ENCODE results near the gene SMPX.

Gene SMPX

DNA sequence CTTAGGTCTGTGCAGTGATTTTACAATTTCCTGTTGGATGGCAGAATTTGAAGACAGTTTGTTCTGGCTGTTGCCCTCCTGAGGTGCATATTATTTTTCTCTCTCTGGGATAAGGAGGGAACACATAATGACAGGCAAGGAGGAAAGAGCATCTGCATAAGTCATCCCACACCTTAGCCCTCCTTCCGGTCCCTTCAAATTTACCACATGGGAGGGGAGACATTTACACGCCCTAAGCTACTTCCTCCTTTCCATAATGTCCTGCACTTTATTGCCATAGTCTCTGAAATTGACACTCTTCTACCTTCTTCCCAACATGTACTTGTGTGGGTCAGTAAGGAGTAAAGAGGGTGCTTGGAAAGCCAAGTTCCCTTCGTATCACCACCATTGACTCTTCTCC, 13.9 kb downstream of the SMPX start:
- no peak for DNase-seq (ENCODE audit: low spot score)

DNA sequence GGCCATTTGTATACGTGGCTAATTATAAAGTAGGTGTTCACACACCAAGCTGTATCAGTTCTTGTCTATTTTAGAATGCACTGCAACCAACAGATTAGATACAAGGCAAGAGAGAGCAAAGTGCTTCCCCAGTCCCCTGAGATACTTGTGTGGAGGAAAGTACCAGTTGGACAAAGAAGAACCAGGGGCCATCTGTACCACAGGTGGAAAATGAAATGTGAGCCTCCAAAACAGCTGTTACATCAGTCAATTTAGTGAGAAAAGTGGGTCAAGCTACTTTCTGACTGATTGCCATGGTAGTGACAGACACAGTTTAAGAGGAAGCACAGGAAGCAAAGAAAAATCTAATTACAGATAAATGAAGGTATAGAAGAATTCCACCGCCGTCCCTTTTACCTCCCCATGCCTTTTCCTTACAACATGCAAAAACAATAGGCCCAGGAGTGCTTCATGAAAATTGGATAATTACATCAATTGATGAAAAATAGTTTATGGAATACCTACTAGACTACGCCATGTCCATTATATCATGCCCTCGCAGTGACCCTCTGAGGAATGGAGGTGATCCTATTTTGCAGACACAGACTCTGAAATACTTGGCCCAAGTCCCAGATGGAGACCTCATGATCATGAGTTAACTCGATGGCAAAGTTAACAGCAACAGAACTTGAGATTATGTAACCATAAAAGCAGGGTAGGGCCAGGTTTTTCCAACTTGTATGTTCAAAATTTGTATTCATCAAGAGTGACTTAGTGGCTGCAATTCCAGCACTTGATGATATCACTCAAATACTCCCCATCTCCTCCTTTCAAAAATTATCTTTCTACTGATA, 15.8 kb downstream of the SMPX start:
- no peak for DNase-seq (ENCODE audit: low spot score)

DNA sequence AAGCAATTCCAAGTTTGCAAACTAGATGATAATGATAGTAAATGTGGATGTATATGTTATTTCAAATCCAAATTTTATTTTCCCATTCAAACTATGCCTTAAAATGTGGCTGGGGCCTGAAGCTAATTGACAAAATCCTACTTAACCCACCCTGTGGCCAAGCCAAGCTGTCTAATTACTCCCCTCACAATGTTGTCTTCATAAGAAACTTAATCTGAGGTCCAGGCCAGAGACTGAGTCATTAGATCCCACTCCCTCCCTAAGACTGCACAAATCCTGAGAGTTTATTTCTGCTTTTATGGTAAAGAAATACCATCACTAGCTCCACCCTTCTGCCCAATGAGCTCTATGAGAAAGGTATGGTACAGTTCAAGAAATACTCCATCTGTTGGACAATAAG, 16.6 kb downstream of the SMPX start:
- DNase-seq (ENCODE audit: low spot score), result no peak

DNA sequence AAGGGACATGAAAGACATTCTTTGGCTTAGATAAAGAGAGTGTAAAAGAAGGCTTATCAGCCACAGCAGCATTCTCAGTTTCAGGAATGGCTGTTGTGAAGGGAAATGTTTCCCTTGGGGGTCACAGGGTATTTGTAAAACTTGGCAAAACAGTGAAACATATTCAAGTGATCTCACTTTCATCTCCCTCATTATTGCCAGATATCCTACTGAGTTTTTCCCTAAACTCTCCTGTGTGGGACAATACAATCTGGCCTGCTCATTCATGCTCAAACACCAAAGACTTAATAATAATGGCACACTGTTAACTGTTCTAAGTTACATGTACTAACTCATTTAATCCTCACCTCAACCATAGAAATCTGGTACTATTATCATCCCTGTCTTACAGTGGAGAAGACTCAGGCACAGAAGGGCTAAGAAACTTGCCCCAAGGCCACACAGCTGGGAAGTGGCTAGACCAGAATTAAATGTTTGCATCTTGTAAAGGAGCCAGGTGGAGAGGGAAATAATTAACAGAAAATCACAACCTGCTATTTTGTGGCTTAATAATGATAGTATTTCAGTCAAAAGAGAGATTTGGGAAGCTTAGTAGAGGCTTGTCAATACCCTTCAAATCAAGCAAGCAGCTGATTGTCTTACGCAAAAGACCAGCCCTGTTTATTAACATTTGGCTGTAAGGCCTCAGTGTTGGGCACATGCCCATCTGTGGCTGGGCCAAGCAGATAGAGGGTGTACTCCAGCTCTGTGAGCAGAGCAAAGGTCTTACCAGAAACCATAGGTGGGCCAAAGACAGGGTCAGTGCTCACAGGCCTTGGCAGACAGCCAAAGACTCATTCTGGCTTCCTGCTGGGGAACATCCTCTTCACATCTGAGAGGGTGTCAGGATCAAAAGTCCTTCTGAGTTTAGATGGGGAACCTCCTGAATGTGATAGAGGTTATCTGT, 17.3 kb downstream of the SMPX start:
- DNase-seq (ENCODE audit: low spot score), result no peak

DNA sequence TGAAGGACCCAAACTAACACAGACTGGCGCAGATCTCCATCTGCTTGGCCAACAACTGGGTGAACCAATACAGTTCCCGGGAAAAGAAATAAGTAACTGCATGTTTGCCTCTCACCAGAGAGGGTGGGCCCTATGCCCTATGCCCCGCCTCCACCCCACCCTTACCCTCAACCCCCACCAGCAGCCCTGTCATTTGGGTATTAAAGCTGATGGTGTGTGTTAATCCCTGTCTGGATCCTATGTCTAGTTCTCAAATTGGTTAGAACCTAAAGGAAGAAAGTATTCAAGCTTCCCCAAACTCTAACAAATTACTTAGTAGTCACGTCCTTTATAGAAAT, 19.0 kb downstream of the SMPX start:
- DNase-seq (ENCODE audit: low spot score), result no peak

DNA sequence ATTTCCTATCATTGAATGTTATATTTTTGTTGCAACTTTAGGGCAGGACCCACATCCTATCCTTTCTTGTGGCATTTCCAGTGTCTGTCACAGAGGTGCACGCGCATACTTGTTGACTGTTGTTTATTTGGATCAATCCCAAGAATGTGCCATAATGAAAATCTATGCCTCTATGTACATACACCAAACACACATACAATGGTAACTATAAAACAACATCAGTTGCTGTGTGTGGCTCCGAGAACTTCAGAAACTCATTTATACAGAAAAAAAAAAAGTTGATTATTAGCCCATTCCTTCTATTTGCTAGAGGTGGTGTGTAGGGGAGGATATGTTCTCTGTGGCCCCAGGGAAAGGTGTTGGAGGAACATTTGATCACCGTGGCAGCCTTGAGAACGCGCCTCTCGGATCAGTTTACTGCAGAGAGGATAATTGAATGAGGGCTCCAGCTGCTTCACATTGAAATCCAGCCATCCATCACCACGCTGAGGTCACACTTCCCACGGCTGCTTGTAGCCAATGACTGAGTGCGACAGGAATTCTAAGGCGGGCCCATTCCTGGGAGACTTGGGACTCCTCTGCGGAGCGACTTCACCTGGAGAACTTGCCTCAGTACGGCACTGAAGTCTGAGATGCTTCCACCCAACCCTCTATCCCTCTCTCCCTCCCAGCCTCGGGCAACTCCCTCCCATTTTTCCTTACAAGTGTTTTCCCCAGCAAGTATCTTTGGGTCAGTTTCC, 19.5 kb downstream of the SMPX start:
- no peak for DNase-seq (ENCODE audit: low spot score)

DNA sequence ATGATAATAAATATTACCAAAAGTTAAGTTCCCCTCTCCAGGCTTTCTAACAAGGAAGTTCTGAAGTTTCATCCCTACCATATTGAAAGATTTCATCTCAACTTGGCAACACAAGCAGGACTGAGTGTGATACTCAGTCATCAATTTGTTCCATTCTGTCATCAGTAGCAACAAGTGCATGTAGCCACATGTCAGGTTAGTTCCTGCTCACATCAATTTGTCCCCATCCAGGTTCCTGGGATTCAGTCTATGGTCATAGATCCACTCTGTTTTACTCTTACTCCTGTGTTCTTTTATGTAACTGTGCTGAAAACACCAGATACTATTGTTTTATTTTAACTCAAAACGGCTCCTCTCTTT, 22.2 kb downstream of the SMPX start:
- DNase-seq (ENCODE audit: low spot score), result no peak

DNA sequence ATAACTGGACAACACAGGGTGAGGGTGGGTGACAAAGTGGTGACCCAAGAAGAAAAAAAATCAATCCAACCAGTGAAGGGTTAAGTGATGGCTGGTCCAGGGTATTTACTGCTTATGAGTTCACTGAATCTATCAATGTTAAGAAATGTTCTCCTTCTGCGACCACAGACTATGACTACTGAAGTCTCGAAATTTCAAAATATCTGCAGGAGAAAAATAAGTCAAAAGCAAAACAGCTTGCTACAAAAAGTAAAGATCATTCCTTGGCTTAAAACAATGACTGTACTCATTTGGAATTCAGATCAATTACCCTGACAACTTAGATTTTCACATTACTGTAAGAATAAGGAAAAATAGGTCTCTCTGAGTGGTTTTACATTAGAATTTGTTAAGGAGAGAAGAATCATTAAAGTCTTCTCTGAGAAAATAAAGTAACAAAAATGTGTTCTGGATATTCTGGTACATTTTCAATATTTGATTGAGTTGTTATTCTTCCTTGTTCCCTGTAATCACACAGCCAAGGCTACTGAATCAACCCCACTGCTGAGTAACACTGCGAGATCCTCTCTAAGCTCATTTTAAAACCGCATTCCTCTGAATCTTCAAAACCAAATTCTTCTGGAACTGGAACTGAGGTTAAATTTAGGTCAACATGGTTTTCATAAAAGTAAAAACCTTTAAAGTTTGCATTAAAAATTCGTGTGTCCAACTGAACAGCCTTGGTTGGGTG, 22.7 kb downstream of the SMPX start:
- DNase-seq (ENCODE audit: low spot score), result no peak

DNA sequence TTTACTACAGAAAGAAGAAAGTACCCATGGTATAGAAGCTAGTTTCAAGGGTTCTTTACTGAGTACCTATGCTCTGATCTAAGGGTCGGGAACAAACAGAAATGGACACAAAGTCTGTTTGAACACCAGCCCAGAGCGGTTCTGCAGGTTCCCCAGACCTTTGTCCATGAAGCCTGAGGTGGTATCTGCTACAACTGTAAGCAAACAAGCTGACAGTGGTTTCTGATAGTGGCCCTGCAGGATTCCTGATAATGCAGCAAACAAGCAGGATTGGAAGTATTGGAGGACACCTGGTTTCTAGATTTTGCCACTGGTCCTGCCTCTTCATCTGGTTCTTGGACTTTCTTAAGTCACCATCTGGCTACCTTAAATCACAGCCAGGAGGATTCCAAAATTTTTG, 23.7 kb downstream of the SMPX start:
- no peak for DNase-seq (ENCODE audit: low spot score)

DNA sequence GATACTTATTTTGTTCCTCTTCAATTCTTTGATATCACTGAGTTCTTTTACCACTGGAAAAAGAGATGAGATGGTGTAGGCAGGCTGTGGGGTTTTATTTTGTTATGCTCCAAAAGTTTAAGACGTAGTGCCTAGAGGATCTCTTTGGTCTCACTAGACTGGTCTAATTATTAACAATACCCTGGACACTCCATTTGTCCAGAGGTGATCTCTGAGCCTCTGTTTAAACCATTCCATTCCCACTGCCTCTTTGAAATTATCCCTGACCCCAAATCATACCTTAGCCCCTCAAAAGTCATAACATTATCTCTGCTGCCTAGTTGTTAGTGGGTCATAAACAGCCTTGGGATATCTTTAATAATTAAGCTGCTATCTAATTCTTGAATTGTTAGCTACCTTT, 24.2 kb downstream of the SMPX start:
- no peak for DNase-seq (ENCODE audit: low spot score)

DNA sequence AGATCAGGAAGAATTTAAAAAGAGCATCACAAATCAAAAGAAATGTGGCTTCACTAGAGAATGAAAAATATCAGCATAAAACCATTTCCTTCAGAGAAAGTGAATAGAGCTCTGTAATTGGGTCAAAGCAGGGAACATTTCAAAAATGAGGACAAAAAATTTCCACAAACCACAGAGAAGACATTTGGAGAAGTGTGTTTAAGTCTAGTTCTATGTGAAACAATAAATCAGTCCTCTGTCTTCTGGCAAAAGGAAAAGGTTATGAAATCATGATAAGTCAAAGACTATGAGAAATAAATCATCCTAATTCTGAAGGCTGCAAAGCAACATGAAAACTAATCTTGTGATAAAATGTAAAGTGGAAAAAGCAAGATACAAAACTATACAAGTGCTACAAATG, 27.9 kb downstream of the SMPX start:
- no peak for DNase-seq (ENCODE audit: low spot score)

DNA sequence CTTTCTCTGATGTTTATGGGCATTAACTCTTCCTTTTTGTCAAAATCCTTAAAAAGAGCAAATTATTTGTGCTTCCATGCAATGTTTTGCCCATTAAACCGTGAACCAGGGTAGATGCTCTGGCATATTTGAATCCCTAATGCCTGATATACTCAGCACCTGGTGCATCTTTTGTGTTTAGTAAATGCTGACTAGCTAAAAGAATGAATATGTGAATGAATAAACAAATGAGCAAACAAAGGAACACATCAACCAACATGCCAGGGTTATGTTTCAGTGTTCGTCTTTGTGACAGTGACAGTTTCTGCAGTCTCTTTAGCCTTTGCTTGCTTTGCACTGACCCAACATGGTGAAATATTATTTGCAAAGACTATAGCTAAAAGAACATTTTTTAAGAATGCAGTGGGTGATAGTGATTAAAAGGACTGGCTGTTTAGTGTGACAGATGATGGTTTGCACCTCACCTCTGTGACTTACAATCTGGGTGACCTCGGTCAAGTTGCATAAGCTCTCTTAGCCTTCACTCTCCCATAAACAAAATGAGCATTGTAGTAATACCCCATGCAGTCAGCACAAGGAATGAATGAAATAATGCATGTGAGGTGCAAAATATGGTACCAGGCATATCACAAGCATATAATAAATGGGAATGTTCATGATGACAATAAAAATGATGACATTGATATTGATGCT, 29.5 kb downstream of the SMPX start:
- DNase-seq (ENCODE audit: low spot score), result no peak

DNA sequence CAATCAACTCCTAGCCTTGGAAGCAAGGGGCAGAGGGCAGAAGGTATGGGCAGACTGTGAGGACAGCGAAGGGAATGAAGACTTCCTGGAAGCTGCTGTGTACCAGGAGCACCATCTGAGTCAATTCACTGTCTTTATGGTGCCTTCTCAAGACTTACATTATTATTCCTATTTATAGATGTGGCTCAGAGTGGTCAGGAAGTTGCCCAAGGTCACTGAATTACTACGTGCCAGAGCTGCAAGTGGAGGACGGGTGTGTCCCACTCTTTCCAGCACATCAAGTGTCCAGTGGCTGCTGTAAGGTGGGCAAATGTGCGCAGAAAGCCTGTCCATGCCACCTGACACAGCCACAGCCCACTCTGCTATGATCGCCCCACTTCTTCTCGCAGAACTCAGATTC, 32.0 kb downstream of the SMPX start:
- no peak for DNase-seq (ENCODE audit: low spot score)

DNA sequence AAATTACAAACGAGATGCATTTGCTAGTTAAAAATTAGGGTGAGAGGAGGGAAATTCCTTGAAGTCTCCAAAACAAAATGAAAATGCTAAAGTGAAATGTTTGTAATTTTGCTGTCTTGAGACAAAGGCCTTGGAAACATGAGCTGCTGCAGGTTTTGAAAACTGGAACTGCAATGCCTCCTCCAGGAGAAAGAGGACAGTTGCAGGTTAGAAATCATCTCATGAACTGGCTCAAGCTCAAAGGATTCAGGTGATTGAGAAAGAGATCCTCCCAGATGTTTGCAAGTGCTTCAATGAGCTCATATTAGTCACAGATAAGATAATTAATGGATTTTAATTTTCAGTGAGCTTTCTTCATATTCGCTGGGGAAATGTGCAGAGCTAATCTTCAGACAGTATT, 32.4 kb downstream of the SMPX start:
- DNase-seq (ENCODE audit: low spot score), result no peak

DNA sequence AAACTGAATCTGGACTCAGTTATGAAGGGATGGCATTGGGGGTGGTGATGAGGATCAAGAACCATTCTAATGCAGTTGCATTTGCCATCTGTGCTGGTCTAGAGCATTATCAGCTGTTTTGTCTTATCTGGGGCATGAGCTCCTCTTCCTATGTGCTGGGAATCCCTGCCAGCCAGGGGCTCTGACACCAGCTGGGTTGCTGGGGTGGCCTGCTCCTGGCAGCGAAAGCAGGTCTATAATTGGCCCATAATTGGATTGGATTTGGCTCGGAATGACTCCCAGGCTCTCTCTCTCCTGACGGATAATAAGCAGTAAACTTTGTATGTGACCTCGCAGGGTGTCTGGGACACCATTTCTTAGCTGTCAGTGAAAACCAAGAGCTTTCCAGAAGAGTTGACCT, 34.1 kb downstream of the SMPX start:
- no peak for DNase-seq (ENCODE audit: low spot score)

DNA sequence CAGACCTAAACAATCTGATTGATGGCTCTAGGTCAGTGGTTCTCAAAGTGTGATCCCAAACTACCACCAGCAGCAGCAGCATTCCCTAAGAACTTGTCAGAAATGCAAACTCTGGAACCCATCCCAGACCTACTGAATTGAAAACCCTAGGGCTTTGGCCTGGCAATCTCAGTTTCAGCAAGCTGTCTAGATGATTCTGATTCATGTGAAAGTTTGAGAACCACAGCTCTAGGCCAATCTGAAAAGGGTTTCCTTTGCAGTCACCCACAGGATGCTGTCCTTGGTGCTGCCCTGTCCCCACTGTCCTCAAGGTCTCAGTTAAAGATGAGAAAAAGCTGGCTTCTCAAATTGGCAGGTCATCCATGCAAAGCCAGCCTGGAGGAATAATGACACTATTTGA, 34.8 kb downstream of the SMPX start:
- no peak for DNase-seq (ENCODE audit: low spot score)

DNA sequence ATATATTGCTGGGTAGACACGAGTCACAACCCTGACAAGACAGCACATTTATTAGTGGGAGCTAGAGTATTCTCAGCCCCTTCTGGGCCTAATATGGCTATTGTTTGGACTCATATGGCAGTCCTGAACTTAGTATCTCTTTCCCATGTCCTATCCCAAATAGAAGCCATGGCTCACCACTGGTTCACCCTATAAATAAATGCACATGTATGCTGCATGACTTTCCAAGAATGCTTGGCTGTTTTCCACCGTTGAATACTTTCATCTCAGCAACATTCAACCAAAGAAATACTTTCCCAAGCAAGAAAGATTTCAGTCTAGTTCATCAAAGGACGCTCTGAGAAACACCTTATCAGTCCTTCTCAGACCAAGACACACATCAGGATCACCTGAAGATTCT, 36.7 kb downstream of the SMPX start:
- DNase-seq (ENCODE audit: low spot score), result no peak

DNA sequence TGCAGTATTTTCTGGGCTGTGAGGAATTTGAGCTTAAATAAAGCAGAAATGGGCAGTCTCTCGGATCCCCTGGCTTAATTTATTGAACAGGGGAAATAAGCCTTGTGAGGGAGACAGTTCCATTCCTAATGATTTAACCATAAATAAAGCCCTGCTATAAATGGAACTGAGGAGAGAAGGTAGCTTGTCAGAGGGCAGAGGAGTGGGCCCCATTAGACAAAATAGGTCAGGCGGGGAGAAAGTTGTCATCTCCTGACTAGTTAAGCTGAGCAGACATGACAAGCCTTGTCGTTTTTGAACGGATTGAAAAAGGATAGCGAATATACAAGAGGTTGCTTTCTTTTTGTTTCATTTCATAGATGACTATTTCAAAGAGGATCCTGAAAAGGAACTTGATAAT, 39.3 kb downstream of the SMPX start:
- DNase-seq (ENCODE audit: low spot score), result no peak

DNA sequence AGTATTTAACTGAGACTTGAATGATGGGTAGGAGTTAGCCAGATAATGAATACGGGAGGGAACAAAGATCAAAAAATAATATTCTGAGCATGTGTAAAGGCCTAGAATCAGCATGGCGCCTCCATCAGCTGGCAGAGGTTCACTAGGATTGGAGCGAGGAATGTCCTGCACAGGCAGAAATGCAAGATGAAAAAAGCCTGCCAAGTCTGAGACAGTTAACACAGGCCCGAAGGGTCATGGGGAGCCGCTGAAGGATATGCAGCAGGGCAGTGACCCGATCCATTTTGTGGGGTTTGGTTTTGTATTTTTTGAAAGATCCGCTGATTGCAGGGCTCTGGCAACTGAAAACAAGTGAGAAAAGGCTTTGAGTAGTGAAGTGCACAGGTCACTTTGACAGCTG, 40.1 kb downstream of the SMPX start:
- no peak for DNase-seq (ENCODE audit: low spot score)

DNA sequence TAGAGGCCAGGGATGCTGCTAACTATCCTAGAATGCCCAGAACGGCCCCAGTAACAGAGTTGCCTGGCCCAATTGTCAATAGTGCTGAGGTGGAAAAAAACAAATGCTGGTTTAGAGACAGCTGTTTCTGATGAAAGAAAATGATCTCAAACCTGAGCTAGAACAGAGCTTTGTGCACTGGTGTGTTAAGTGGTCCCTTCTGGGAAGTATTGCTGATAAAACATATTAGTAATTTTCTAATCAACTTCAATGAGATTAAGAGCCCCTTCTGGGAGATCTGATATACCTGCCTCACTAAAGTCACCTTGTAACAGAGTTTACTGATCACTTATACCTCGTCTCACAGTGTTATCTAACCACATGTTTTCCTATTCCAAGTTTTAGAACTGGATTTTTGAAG, 42.1 kb downstream of the SMPX start:
- no peak for DNase-seq (ENCODE audit: low spot score)

DNA sequence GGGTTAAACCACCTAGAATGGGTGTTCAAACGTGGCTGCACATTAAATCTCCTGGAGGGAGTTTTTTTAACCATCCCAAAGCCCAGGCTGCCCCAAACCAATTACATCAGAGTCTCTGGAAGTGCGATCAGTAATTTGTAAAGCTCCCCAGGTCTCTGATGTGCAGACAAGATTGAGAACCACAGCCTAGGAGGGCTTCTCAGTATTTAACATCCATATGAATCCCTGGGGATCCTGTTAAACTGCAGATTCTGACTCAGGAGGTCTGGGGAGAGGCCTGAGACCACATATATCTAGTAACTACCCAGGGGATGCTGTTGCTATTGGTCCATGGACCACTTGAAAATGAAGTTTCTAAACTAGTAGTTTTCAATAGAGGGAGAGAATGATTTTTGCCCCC, 42.6 kb downstream of the SMPX start:
- no peak for DNase-seq (ENCODE audit: low spot score)

DNA sequence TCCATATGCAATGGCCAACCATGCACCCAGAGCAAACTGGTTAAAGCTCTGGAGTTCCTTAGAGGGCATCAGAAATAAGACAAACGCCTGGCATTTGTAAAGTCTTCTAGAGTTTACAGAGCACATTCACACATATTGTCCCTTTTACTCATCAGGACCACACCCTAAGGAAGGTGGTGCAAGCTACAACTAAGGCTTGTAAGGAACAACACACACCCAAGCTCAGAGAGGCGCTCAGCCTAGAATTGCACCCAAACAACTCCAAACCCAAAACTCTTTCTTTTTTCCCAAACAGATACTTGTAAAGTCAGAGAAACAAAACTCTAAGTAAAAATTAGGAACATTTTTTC, 46.1 kb downstream of the SMPX start:
- no peak for DNase-seq (ENCODE audit: low spot score)

Data from CD4-positive, alpha-beta T cell treated with Interleukin-15 for 4 hours (primary cell).